OCI-LY1 (cell line): ENCODE data around the gene SELENOP.

Source experiments
- H2AFZ ChIP-seq: fragments of 200-600 bp; sonication (generic), shearing (Covaris generic); 2 replicates; pipeline ENCODE4 v1.6.0; 2014; ENCODE audit warnings: antibody characterized with exemption, mild to moderate bottlenecking, low read length
- H3F3A ChIP-seq: fragments of 200-600 bp; sonication (generic), shearing (Covaris generic); 2 replicates; pipeline ENCODE4 v1.6.0; 2014; ENCODE audit warnings: mild to moderate bottlenecking, antibody characterized with exemption, low read length, moderate library complexity; ENCODE audit not compliant: insufficient read depth
- H3K27ac ChIP-seq: fragments of 200-600 bp; sonication (generic); 2 replicates; pipeline ENCODE4 v1.5.1; 2014; ENCODE audit warnings: low read length, mixed run types, mild to moderate bottlenecking, low read depth; ENCODE audit not compliant: poor library complexity, severe bottlenecking
- H3K27me3 ChIP-seq: fragments of 200-600 bp; sonication (generic); 2 replicates; pipeline ENCODE4 v1.6.0; 2014; ENCODE audit warnings: antibody characterized with exemption, mild to moderate bottlenecking, low read length, moderate library complexity; ENCODE audit not compliant: insufficient read depth
- H3K36me3 ChIP-seq: fragments of 200-600 bp; sonication (generic); 2 replicates; pipeline ENCODE4 v1.6.1; 2014; ENCODE audit warnings: mild to moderate bottlenecking, antibody characterized with exemption, low read length, moderate library complexity, mixed read lengths; ENCODE audit not compliant: insufficient read depth
- H3K4me1 ChIP-seq: fragments of 200-600 bp; sonication (generic); 2 replicates; pipeline ENCODE4 v1.5.1; 2014; ENCODE audit warnings: mild to moderate bottlenecking, low read length, moderate library complexity; ENCODE audit not compliant: insufficient read depth, severe bottlenecking
- H3K4me2 ChIP-seq: fragments of 200-600 bp; sonication (generic), shearing (Covaris generic); 2 replicates; pipeline ENCODE4 v1.6.1; 2014; ENCODE audit warnings: low read length
- H3K4me3 ChIP-seq: fragments of 200-600 bp; sonication (generic); 2 replicates; pipeline ENCODE4 v1.5.1; 2014; ENCODE audit warnings: low read length, low read depth, mild to moderate bottlenecking, mixed read lengths; ENCODE audit not compliant: poor library complexity, severe bottlenecking
- H3K79me2 ChIP-seq: fragments of 200-600 bp; shearing (Covaris generic); 2 replicates; pipeline ENCODE4 v1.6.1; 2016; ENCODE audit warnings: mixed run types, low read length, mixed read lengths; ENCODE audit not compliant: insufficient read depth
- H3K9ac ChIP-seq: fragments of 200-600 bp; sonication (generic), shearing (Covaris generic); 2 replicates; pipeline ENCODE4 v1.6.1; 2014; ENCODE audit warnings: mild to moderate bottlenecking, low read length, mixed read lengths
- H3K9me2 ChIP-seq: fragments of 200-600 bp; sonication (generic), shearing (Covaris generic); 2 replicates; pipeline ENCODE4 v1.6.1; 2014; ENCODE audit warnings: low read depth, mild to moderate bottlenecking, low read length, mixed read lengths
- H3K9me3 ChIP-seq: fragments of 200-600 bp; shearing (Covaris generic); 2 replicates; pipeline ENCODE4 v1.6.1; 2014; ENCODE audit warnings: low read length, mixed read lengths
- H4K20me1 ChIP-seq: fragments of 200-600 bp; sonication (generic), shearing (Covaris generic); 2 replicates; pipeline ENCODE4 v1.6.0; 2016; ENCODE audit warnings: mild to moderate bottlenecking, low read length; ENCODE audit not compliant: insufficient read depth
- CTCF ChIP-seq: fragments of 200-600 bp; sonication (generic), shearing (Covaris generic); IDR thresholded peaks from 2 replicates; pipeline ENCODE4 v1.5.1; 2017; ENCODE audit warnings: mild to moderate bottlenecking, antibody characterized with exemption, low read length, moderate library complexity, mixed read lengths
- EZH2 ChIP-seq: fragments of 200-600 bp; sonication (generic), shearing (Covaris generic); IDR thresholded peaks from 2 replicates; pipeline ENCODE4 v1.8.0; 2017; ENCODE audit warnings: borderline replicate concordance, mixed run types, mild to moderate bottlenecking, antibody characterized with exemption, low read length, moderate library complexity, mixed read lengths

The SELENOP gene

GRCh38 chr5:42836070-42836769 is 24.5 kb upstream of the SELENOP start:
- Histone ChIP-seq H3K27me3 (no peaks in the 10 kb centered on the region), H3K9ac (no peak overlapping the region), H3K27ac (no peak overlapping the region), H3K9me3 (no peaks in the 10 kb centered on the region), H3F3A (no peaks in the 10 kb centered on the region), H3K4me3 (no peak overlapping the region), H2AFZ (no peak overlapping the region), H3K9me2 (no peaks in the 10 kb centered on the region), H4K20me1 (no peaks in the 10 kb centered on the region), H3K4me2 (no peak overlapping the region), H3K79me2 (no peaks in the 10 kb centered on the region), H3K4me1 (no peaks in the 10 kb centered on the region), H3K36me3 (no peaks in the 10 kb centered on the region)
- TF ChIP-seq CTCF (no peak), EZH2 (no peak)

GRCh38 chr5:42832060-42832459 is 20.4 kb upstream of the SELENOP start:
- Histone ChIP-seq H3K4me2 (no peak overlapping the region), H3K9me2 (no peaks in the 10 kb centered on the region), H3K9ac (no peak overlapping the region), H3K4me3 (no peak overlapping the region), H4K20me1 (no peaks in the 10 kb centered on the region), H3F3A (no peaks in the 10 kb centered on the region), H2AFZ (no peak overlapping the region), H3K4me1 (no peaks in the 10 kb centered on the region), H3K27ac (no peak overlapping the region), H3K36me3 (no peaks in the 10 kb centered on the region), H3K9me3 (no peaks in the 10 kb centered on the region), H3K27me3 (no peaks in the 10 kb centered on the region), H3K79me2 (no peaks in the 10 kb centered on the region)
- TF ChIP-seq EZH2, result no peak
- TF ChIP-seq CTCF, result no peak

GRCh38 chr5:42830924-42831323 is 19.2 kb upstream of the SELENOP start:
- H3K27me3 ChIP-seq, result no peaks in the 10 kb centered on the region
- no peaks in the 10 kb centered on the region for H4K20me1 ChIP-seq
- no peak overlapping the region for H3K9ac ChIP-seq
- no peaks in the 10 kb centered on the region for H3F3A ChIP-seq
- H3K36me3 ChIP-seq, result no peaks in the 10 kb centered on the region
- H3K9me2 ChIP-seq, result no peaks in the 10 kb centered on the region
- H2AFZ ChIP-seq, result no peak overlapping the region
- H3K79me2 ChIP-seq, result no peaks in the 10 kb centered on the region
- no peak overlapping the region for H3K4me3 ChIP-seq
- H3K4me2 ChIP-seq, result no peak overlapping the region
- no peaks in the 10 kb centered on the region for H3K9me3 ChIP-seq
- TF ChIP-seq CTCF, result no peak
- TF ChIP-seq EZH2, result no peak
- no peaks in the 10 kb centered on the region for H3K4me1 ChIP-seq
- H3K27ac ChIP-seq, result no peak overlapping the region
